ENCODE measurements around the gene OTOL1.

OTOL1 gene

GRCh38 chr3:161548301-161548700 lies 51.7 kb downstream of the OTOL1 start:
- no peak for DNase-seq

DNA sequence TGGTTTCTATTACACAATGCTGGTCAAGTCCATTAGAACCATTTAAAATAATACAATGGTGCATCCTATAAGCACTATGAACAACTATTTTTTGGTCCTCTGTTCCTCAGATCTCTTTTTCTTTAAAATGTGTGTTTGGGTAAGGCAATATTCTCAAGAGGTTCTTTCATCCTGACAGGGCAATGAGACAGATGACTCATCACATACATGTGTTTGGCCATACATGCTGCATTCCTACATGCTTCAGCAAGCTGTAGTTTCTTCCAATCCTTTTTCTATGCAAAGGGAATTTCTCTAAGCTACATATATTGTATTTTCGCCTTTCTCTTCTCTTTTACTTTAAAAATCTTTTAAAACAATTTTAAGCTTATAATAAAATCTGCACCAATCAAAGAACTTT lies 52.7 kb downstream of the OTOL1 start:
- DNase-seq = no peak

- DNase-seq = peak; percentile 40
Observed at GRCh38 chr3:161550491-161551195, 54.0 kb downstream of the OTOL1 start.

- DNase-seq = no peak
Observed at GRCh38 chr3:161551697-161552096, 55.1 kb downstream of the OTOL1 start.

DNA sequence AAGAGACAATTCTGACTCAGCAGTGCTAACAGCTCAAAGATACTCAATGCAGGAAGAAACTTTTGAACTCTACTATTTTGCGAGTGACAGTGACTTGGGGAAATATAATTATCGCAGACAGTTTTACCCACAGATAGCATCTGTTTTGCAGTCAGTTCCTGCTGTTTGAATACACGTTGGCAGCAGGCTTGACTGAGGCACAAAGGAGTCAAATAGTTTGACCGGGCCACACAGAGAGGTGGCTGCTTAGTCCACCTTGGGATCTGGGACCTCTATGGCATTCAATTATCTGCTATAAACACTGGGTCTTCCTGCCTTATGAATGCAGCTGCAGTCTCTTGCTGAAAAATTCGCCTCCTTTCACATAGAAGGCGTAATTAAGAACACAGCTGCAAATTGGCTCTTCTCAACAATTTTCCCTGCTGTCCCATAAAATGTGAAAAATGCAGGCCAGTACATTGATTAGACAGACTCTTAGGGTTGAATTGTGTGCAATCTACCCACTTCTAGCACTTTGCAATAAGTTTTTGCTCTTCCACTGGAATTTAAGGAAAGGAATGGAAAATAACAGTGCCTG lies 56.5 kb downstream of the OTOL1 start:
- no peak for DNase-seq

Data from NCI-H146 (cell line).